IgD-negative memory B cell (primary cell): ENCODE results near the gene IFNGR2. TPM values are rescaled to one million over a fixed set of nuclear protein-coding genes. Genes with fewer than 3 reads are reported as not detected.
A peak's percentile ranks its signal among the peaks of the same experiment; 100 is the strongest.
"Not testable (repeated sequence)": the region's sequence is repeated elsewhere in the genome, so short reads cannot be mapped to it uniquely, and the experiment has no call there.

Source experiments
- H3K27ac Mint-ChIP-seq, 3 donors: one replicate each; pipeline ENCODE4 v1.8.0; 2020 to 2022; ENCODE audit warnings: mild to moderate bottlenecking in 3 of 3, mixed read lengths in 3 of 3, moderate library complexity in 1 of 3
- H3K27me3 Mint-ChIP-seq: one replicate; pipeline ENCODE4 v1.8.0; 2021; ENCODE audit warnings: mixed read lengths
- H3K36me3 Mint-ChIP-seq: one replicate; pipeline ENCODE4 v1.8.0; 2020; ENCODE audit warnings: mild to moderate bottlenecking, mixed read lengths
- H3K4me1 Mint-ChIP-seq, 3 donors: one replicate each; pipeline ENCODE4 v1.8.0; 2020 to 2022; ENCODE audit warnings: mixed read lengths in 3 of 3, mild to moderate bottlenecking in 1 of 3
- H3K4me3 Mint-ChIP-seq, 4 donors: one replicate each; pipeline ENCODE4 v1.8.0; 2020 to 2022; ENCODE audit warnings: mild to moderate bottlenecking in 4 of 4, mixed read lengths in 4 of 4, moderate library complexity in 3 of 4
- H3K9me3 Mint-ChIP-seq, 3 donors: one replicate each; pipeline ENCODE4 v1.8.0; 2020 to 2021; ENCODE audit warnings: mixed read lengths in 3 of 3, mild to moderate bottlenecking in 1 of 3
- polyA plus RNA-seq: library from polyadenylated mRNA; unstranded; fragments of 300-500 nt; fragmentation: Illumina TruSeq; gene quantifications from one replicate; pipeline ENCODE4 v1.2.3, GENCODE V29; 2021

The IFNGR2 gene, protein sequence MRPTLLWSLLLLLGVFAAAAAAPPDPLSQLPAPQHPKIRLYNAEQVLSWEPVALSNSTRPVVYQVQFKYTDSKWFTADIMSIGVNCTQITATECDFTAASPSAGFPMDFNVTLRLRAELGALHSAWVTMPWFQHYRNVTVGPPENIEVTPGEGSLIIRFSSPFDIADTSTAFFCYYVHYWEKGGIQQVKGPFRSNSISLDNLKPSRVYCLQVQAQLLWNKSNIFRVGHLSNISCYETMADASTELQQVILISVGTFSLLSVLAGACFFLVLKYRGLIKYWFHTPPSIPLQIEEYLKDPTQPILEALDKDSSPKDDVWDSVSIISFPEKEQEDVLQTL
- 131 TPM for polyA plus RNA-seq

DNA sequence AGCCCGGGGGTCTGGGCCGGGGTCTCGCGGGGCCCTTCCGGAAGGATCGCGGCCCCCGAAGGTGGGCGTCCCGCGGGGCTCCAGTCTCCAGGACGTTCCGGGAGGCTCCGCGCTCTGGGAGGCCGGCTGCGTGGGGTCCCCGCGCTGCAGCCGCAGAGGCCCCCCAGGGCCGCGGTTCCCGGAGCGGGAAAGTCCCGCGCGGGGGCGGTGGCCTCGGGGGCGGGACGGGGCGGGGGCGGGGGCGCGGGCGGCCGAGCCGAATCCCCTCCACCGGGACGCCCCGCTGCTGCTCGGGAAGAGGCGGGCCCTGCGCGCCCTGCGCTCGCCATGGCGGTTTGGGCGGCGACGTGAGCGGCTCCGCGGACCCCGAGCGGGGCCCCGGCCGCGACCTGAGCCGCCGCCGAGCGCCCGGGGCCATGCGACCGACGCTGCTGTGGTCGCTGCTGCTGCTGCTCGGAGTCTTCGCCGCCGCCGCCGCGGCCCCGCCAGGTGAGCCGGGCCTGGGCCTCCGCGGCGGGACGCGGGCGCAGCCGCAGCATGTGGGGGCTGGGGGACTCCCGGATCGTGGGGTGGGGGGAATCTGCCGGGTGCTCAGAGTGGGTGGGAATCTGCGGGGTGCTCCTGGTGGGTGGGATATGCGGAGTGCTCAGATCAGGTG, at the start of gene IFNGR2:
Gene IFNGR2, plus strand, starts transcription at position 286 of the 658 bp plus-strand sequence. Its CDS starts 131 bp downstream, at position 417.
- Mint-ChIP-seq H3K4me1 (peaks cover 27 to 38% (median 38%) of the 10 kb centered on the region in 3 donors), H3K36me3 (no peaks in the 10 kb centered on the region), H3K9me3 (no peaks in the 10 kb centered on the region), H3K4me3 (peak within 1 kb of the TSS; percentile 93 to 99 (median 96)), H3K27me3 (no peaks in the 10 kb centered on the region), H3K27ac (peak within 1 kb of the TSS; percentile 90 to 95 (median 92))

DNA sequence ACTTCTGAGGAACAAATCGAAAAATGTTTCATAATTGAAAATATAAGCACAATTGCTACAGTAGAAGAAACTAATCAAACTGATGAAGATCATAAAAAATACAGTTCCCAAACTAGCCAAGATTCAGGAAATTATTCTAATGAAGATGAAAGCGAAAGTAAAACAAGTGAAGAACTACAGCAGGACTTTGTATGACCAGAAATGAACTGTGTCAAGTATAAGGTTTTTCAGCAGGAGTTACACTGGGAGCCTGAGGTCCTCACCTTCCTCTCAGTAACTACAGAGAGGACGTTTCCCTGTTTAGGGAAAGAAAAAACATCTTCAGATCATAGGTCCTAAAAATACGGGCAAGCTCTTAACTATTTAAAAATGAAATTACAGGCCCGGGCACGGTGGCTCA, 47.9 kb upstream of the IFNGR2 start:
- H3K4me1 Mint-ChIP-seq = peaks cover 7 to 10% (median 8%) of the 10 kb centered on the region in 3 donors
- H3K27me3 Mint-ChIP-seq = no peaks in the 10 kb centered on the region
- peaks cover 5% of the 10 kb centered on the region for H3K36me3 Mint-ChIP-seq
- H3K27ac Mint-ChIP-seq = no peak overlapping the region
- H3K4me3 Mint-ChIP-seq = no peak overlapping the region
- H3K9me3 Mint-ChIP-seq = no peaks in the 10 kb centered on the region

DNA sequence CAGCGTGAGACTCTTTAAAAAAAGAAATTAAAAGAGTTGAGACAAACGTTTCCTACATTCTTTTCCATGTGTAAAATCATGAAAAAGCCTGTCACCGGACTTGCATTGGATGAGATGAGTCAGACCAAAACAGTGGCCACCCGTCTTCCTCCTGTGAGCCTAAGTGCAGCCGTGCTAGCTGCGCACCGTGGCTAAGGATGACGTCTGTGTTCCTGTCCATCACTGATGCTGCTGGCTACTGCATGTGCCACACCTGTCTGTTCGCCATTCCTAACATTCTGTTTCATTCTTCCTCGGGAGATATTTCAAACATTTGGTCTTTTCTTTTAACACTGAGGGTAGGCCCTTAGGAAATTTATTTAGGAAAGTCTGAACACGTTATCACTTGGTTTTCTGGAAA, 47.2 kb upstream of the IFNGR2 start:
- no peaks in the 10 kb centered on the region for H3K27me3 Mint-ChIP-seq
- H3K4me3 Mint-ChIP-seq = no peak overlapping the region
- H3K36me3 Mint-ChIP-seq = peaks cover 3% of the 10 kb centered on the region
- H3K9me3 Mint-ChIP-seq = no peaks in the 10 kb centered on the region
- peak overlapping the region in 1 of 3 donors; percentile 68 for H3K27ac Mint-ChIP-seq
- peaks cover 9 to 13% (median 12%) of the 10 kb centered on the region in 3 donors for H3K4me1 Mint-ChIP-seq

- Mint-ChIP-seq H3K27me3 (peaks cover 1% of the 10 kb centered on the region), H3K4me1 (peaks cover 13 to 22% (median 21%) of the 10 kb centered on the region in 3 donors), H3K4me3 (no peak overlapping the region), H3K36me3 (peaks cover 3% of the 10 kb centered on the region), H3K9me3 (peaks cover 0 to 3% (median 0%) of the 10 kb centered on the region in 3 donors), H3K27ac (no peak overlapping the region)
Measured at GRCh38 chr21:33357177-33357576, 46.0 kb upstream of the IFNGR2 start.

GRCh38 chr21:33359446-33359845, 43.8 kb upstream of the IFNGR2 start:
- peaks cover 0 to 7% (median 0%) of the 10 kb centered on the region in 3 donors for H3K9me3 Mint-ChIP-seq
- H3K27ac Mint-ChIP-seq = peak overlapping the region in 1 of 3 donors; percentile 68
- peaks cover 24 to 32% (median 32%) of the 10 kb centered on the region in 3 donors for H3K4me1 Mint-ChIP-seq
- peaks cover 3% of the 10 kb centered on the region for H3K36me3 Mint-ChIP-seq
- peaks cover 1% of the 10 kb centered on the region for H3K27me3 Mint-ChIP-seq
- H3K4me3 Mint-ChIP-seq = no peak overlapping the region

- H3K4me3 Mint-ChIP-seq = peak overlapping the region in 2 of 4 donors; percentile 43 to 91
- H3K4me1 Mint-ChIP-seq = peaks cover 25 to 34% (median 30%) of the 10 kb centered on the region in 3 donors
- H3K36me3 Mint-ChIP-seq = peaks cover 3% of the 10 kb centered on the region
- H3K27ac Mint-ChIP-seq = peak overlapping the region; percentile 68 to 98 (median 97)
- H3K27me3 Mint-ChIP-seq = peaks cover 1% of the 10 kb centered on the region
- H3K9me3 Mint-ChIP-seq = peaks cover 0 to 7% (median 0%) of the 10 kb centered on the region in 3 donors
Measured at GRCh38 chr21:33360281-33360680, 42.9 kb upstream of the IFNGR2 start.

- Mint-ChIP-seq H3K4me3 (peak overlapping the region; percentile 79 to 92 (median 88)), H3K9me3 (peaks cover 0 to 7% (median 0%) of the 10 kb centered on the region in 3 donors)
Measured at GRCh38 chr21:33360881-33361602, 42.2 kb upstream of the IFNGR2 start.

GRCh38 chr21:33362044-33362555, 41.1 kb upstream of the IFNGR2 start:
- peaks cover 23 to 26% (median 25%) of the 10 kb centered on the region in 3 donors for H3K4me1 Mint-ChIP-seq
- no peaks in the 10 kb centered on the region for H3K36me3 Mint-ChIP-seq
- H3K9me3 Mint-ChIP-seq = peaks cover 2 to 10% (median 4%) of the 10 kb centered on the region in 3 donors

More at GRCh38 chr21:33360881-33361602, 42.2 kb upstream of the IFNGR2 start:
- Mint-ChIP-seq H3K4me1 (peaks cover 25 to 34% (median 29%) of the 10 kb centered on the region in 3 donors), H3K27ac (peak overlapping the region; percentile 91 to 98 (median 97)), H3K27me3 (peaks cover 1% of the 10 kb centered on the region), H3K36me3 (peaks cover 3% of the 10 kb centered on the region)

DNA sequence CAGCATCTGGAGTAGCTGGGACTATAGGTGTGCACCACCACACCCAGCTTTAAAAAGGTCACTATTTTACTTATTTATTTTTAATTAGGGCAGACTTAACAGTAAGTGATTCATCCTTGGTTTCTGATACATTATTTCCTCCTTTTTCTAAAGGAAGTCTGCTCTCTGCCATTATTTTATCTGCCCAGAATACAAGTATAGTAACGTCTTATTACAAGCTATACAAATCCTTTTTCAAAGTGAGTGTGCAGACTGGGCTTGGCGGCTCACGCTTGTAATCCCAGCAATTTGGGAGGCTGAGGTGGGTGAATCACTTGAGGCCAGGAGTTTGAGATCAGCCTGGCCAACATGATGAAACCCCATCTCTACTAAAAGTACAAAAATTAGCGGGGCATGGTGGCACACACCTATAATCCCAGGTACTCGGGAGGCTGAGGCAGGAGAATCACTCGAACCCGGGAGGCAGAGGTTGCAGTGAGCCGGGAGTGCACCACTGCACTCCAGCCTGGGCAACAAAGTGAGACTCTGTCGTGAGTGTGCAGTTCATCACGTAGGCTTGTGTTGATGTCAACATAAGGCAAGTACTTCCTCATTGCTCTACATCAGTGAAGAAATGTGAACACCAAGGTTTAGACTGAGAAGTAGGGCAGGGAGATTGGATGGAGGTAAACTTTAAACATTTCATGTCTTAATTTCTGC, 39.2 kb upstream of the IFNGR2 start:
- Mint-ChIP-seq H3K27ac (peak overlapping the region; percentile 31 to 92 (median 87)), H3K4me1 (peaks cover 33 to 37% (median 35%) of the 10 kb centered on the region in 3 donors), H3K4me3 (peak overlapping the region in 2 of 4 donors; percentile 55 to 76), H3K9me3 (peaks cover 2 to 16% (median 14%) of the 10 kb centered on the region in 3 donors)
- not testable (repeated sequence) for H3K27me3 Mint-ChIP-seq, H3K36me3 Mint-ChIP-seq

More at GRCh38 chr21:33362044-33362555, 41.1 kb upstream of the IFNGR2 start:
- Mint-ChIP-seq H3K27ac (peak overlapping the region; percentile 91 to 98 (median 97)), H3K27me3 (peaks cover 1% of the 10 kb centered on the region), H3K4me3 (peak overlapping the region; percentile 79 to 92 (median 88))

GRCh38 chr21:33364830-33365229, 38.4 kb upstream of the IFNGR2 start:
- H3K4me1 Mint-ChIP-seq = peaks cover 36 to 37% (median 37%) of the 10 kb centered on the region in 3 donors

GRCh38 chr21:33367309-33367973, 35.8 kb upstream of the IFNGR2 start:
- Mint-ChIP-seq H3K4me3 (peak overlapping the region in 3 of 4 donors; percentile 17 to 68 (median 33)), H3K27me3 (peaks cover 3% of the 10 kb centered on the region), H3K27ac (peak overlapping the region in 2 of 3 donors; percentile 59 to 96), H3K9me3 (peaks cover 2 to 14% (median 13%) of the 10 kb centered on the region in 3 donors), H3K36me3 (no peaks in the 10 kb centered on the region), H3K4me1 (peaks cover 30 to 40% (median 38%) of the 10 kb centered on the region in 3 donors)

More at GRCh38 chr21:33364830-33365229, 38.4 kb upstream of the IFNGR2 start:
- H3K9me3 Mint-ChIP-seq = peaks cover 2 to 16% (median 14%) of the 10 kb centered on the region in 3 donors
- peaks cover 1% of the 10 kb centered on the region for H3K27me3 Mint-ChIP-seq
- no peak overlapping the region for H3K4me3 Mint-ChIP-seq
- no peak overlapping the region for H3K27ac Mint-ChIP-seq
- no peaks in the 10 kb centered on the region for H3K36me3 Mint-ChIP-seq

- H3K4me1 Mint-ChIP-seq = peaks cover 25 to 37% (median 35%) of the 10 kb centered on the region in 3 donors
- peak overlapping the region in 3 of 4 donors; percentile 4 to 68 (median 53) for H3K4me3 Mint-ChIP-seq
- peaks cover 2 to 14% (median 9%) of the 10 kb centered on the region in 3 donors for H3K9me3 Mint-ChIP-seq
- no peaks in the 10 kb centered on the region for H3K36me3 Mint-ChIP-seq
- H3K27ac Mint-ChIP-seq = peak overlapping the region; percentile 59 to 96 (median 59)
- H3K27me3 Mint-ChIP-seq = peaks cover 3% of the 10 kb centered on the region
Measured at GRCh38 chr21:33368124-33368523, 35.1 kb upstream of the IFNGR2 start.

GRCh38 chr21:33368576-33368975, 34.6 kb upstream of the IFNGR2 start:
- H3K4me3 Mint-ChIP-seq = peak overlapping the region in 2 of 4 donors; percentile 53 to 68
- H3K4me1 Mint-ChIP-seq = peaks cover 27 to 41% (median 38%) of the 10 kb centered on the region in 3 donors
- H3K27ac Mint-ChIP-seq = peak overlapping the region; percentile 59 to 96 (median 59)
- H3K9me3 Mint-ChIP-seq = peaks cover 2 to 14% (median 9%) of the 10 kb centered on the region in 3 donors
- no peaks in the 10 kb centered on the region for H3K36me3 Mint-ChIP-seq
- H3K27me3 Mint-ChIP-seq = peaks cover 3% of the 10 kb centered on the region
